HepG2 (cell line): ENCODE data around the gene DIABLO. TPM values are rescaled to one million over a fixed set of nuclear protein-coding genes. Genes with fewer than 3 reads are reported as not detected.

Experiments
- ATAC-seq: fragments of 200-7000 bp; cut with Tn5 transposase; 3 replicates; pipeline ENCODE4 v1.9.1; 2020; ENCODE audit warnings: mild to moderate bottlenecking, moderate library complexity
- BruUV-seq: library from RNA; stranded (reverse); fragments of 400-500 nt; replicated peaks from 2 replicates; lab custom pipeline; 2021; lab: Mats Ljungman, UMichigan
- CTCF ChIA-PET: fragments of 300-600 bp; formaldehyde crosslinking; extraction: SDS; loops from one replicate; lab custom pipeline; 2021; ENCODE audit warnings: low total read pairs, inconsistent platforms, low intra/inter-chr PET ratio; lab: Yijun Ruan, JAX
- POLR2A ChIA-PET: fragments of 350-600 bp; sonication (Branson Sonifier 250); formaldehyde crosslinking; loops from one replicate; lab custom pipeline; 2020; ENCODE audit warnings: antibody characterized with exemption, inconsistent platforms; lab: Yijun Ruan, JAX
- DNase-seq: peaks from one replicate; pipeline ENCODE4 v3.0.0-alpha.2; 2015; ENCODE audit warnings: low spot score
- FAIRE-seq: peaks from 3 replicates; lab custom pipeline; 2011; peaks lifted over from hg19 to GRCh38; lab: Jason Lieb, UNC
- H2AFZ ChIP-seq: one replicate; pipeline ENCODE4 v1.6.1; 2011; ENCODE audit warnings: low read length, inconsistent platforms
- H3K27ac ChIP-seq: fragments of 300-600 bp; 3 replicates; pipeline ENCODE4 v1.8.0; 2011; ENCODE audit warnings: mixed run types, mild to moderate bottlenecking, mixed read lengths, low read length, inconsistent platforms; ENCODE audit not compliant: insufficient read depth; ENCODE audit errors: extremely low read length
- H3K27me3 ChIP-seq, 2 experiments: fragments of 200-600 bp in 1 of 2; 2 replicates in 1 of 2; 3 replicates in 1 of 2; pipeline versions ENCODE4 v1.6.0 to v1.8.0; 2011; ENCODE audit warnings: low read length in 2 of 2, mild to moderate bottlenecking in 2 of 2, moderate library complexity in 2 of 2, inconsistent platforms in 1 of 2; ENCODE audit not compliant: insufficient read depth in 2 of 2, control insufficient read depth in 1 of 2
- H3K36me3 ChIP-seq, 2 experiments: fragments of 200-600 bp in 1 of 2; replicated peaks in 1 of 2; 2 replicates in 1 of 2; 3 replicates in 1 of 2; pipeline versions ENCODE4 v1.5.1 to v1.8.0; 2011; ENCODE audit warnings: low read length in 2 of 2, inconsistent platforms in 1 of 2; ENCODE audit not compliant: insufficient read depth in 2 of 2, control insufficient read depth in 1 of 2
- H3K4me1 ChIP-seq: 2 replicates; pipeline ENCODE4 v1.5.1; 2012; ENCODE audit warnings: low read length, inconsistent platforms; ENCODE audit not compliant: insufficient read depth
- H3K4me2 ChIP-seq: 2 replicates; pipeline ENCODE4 v1.6.0; 2011; ENCODE audit warnings: low read depth, low read length, inconsistent platforms
- H3K4me3 ChIP-seq, 3 experiments: fragments of 200-600 bp in 1 of 3; sonication (generic), shearing (Covaris generic) in 1 of 3; replicated peaks in 1 of 3; 2 replicates each; pipeline ENCODE4 v1.5.1; 2011 to 2016; ENCODE audit warnings: low read length in 3 of 3, inconsistent platforms in 2 of 3, low read depth in 2 of 3, mild to moderate bottlenecking in 2 of 3, control low read depth in 1 of 3, mixed read lengths in 1 of 3; ENCODE audit not compliant: insufficient read depth in 1 of 3
- H3K79me2 ChIP-seq: one replicate; pipeline ENCODE4 v1.6.1; 2011; ENCODE audit warnings: low read length, inconsistent platforms; ENCODE audit not compliant: insufficient read depth
- H3K9ac ChIP-seq: 2 replicates; pipeline ENCODE4 v1.6.0; 2011; ENCODE audit warnings: mild to moderate bottlenecking, low read depth, low read length, inconsistent platforms; ENCODE audit not compliant: insufficient read depth
- H3K9me3 ChIP-seq: 2 replicates; pipeline ENCODE4 v1.5.1; 2012; ENCODE audit warnings: mild to moderate bottlenecking, low read length
- H4K20me1 ChIP-seq: 2 replicates; pipeline ENCODE4 v1.6.0; 2011; ENCODE audit warnings: inconsistent platforms, mild to moderate bottlenecking, low read length, moderate library complexity; ENCODE audit not compliant: insufficient read depth
- KDM2A ChIP-seq: sonication (generic); formaldehyde crosslinking; IDR thresholded peaks from 2 replicates; pipeline ENCODE4 v1.4.0; 2020; ENCODE audit warnings: low read depth, missing genetic modification reagents, borderline replicate concordance
- KLF6 ChIP-seq: IDR thresholded peaks from 2 replicates; pipeline ENCODE4 v1.8.0; 2016; ENCODE audit warnings: missing biosample characterization, missing genetic modification reagents
- ZNF770 ChIP-seq: sonication (generic); formaldehyde crosslinking; IDR thresholded peaks from 2 replicates; pipeline ENCODE4 v1.5.0; 2020; ENCODE audit warnings: mild to moderate bottlenecking, missing genetic modification reagents
- ZNF800 ChIP-seq: sonication (generic); formaldehyde crosslinking; IDR thresholded peaks from 2 replicates; pipeline ENCODE4 v1.4.0; 2020; ENCODE audit warnings: missing genetic modification reagents
- WGBS: methylation state at CpG from one replicate; pipeline ENCODE4 v1.1.6; 2017; ENCODE audit warnings: low lambda C conversion rate; 5-methylcytosine and 5-hydroxymethylcytosine counted together
- in situ Hi-C: cut with HindIII; loops from 2 replicates; pipeline ENCODE4 v1.10.0; 2017; ENCODE audit warnings: low pct_unique_long_range_greater_than_20kb; ENCODE audit not compliant: extremely low pct_ligation_motif_present
- intact Hi-C: fragments of 100-400 bp; cut with micrococcal nuclease; formaldehyde crosslinking; loops from one replicate; pipeline ENCODE4 v1.10.0; 2022; ENCODE audit not compliant: unreplicated experiment
- polyA plus RNA-seq, 8 experiments: library from polyadenylated mRNA; depleted of rRNA in 3 of 8; stranded (reverse) in 7 of 8; unstranded in 1 of 8; fragments of >200 nt; fragmentation: Illumina TruSeq in 4 of 8; extraction: Trizol in 4 of 8; gene quantifications; 2 replicates each; pipeline versions ENCODE4 v1.2.1 to v1.2.3, GENCODE V29; 2011 to 2016; ENCODE audit warnings: low read depth in 4 of 8, missing spikeins in 1 of 8, mixed read lengths in 1 of 8; ENCODE audit not compliant: insufficient read depth in 1 of 8
- total RNA-seq, 5 experiments: library from RNA; depleted of rRNA; stranded (reverse); fragments of >200 nt; fragmentation: Illumina TruSeq; extraction: Trizol; gene quantifications; 2 replicates each; pipeline ENCODE4 v1.2.3, GENCODE V29; 2016; ENCODE audit warnings: low read depth in 1 of 5

The DIABLO gene
- total and polyA plus RNA-seq, 2 of the 13 experiments (the other 11 are each of a cell fraction or from before 2014, with no cell fraction given) = 20.7 to 70.9 TPM

DNA sequence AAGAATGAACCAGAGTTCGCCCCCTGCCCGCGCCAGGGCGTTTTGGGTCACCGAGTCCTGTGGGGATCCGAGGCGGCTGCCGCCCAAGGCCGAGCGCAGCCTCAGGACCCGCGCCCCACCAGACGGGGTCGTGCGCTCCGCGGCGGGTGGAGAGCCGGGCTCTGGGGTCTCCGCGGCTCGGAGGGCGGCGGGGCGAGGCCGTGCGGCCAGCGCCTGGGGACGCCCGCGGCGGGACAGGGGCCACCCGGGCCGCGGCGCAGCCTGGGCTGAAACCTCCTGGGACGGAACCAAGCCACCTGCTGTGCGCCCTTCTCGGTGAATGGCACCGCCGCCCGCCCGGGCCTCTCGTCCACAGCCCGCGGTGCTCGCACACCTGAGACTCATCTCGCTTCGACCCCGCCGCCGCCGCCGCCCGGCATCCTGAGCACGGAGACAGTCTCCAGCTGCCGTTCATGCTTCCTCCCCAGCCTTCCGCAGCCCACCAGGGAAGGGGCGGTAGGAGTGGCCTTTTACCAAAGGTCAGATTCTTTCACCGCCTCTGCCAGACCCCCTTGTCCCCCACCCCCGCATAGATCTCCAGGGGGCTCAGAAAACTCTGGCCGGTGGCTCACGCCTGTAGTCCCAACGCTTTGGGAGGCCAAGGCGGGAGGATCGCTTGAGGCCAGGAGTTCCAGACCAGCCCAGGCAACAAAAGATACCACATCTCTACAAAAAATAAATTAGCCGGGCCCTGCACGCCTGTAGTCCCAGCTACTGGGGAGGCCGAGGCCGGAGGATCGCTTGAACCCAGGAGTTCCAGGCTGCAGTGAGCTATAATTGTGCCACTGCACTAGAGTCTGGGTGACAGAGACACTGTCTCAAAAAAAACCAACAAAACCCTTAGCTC is 21.4 kb downstream of the DIABLO start:
- BruUV-seq = no TSS peak
- DNase-seq = no peak
- Histone ChIP-seq H3K9ac (no peak overlapping the region), H3K4me1 (peaks cover 29% of the 10 kb centered on the region), H3K36me3 (peaks cover 6 to 15% of the 10 kb centered on the region in 2 experiments), H3K9me3 (no peaks in the 10 kb centered on the region), H3K4me3 (peak overlapping the region; percentile 37 to 76 (median 40); a peak in 5 of 6 replicates), H3K27ac (no peak overlapping the region), H3K4me2 (peak overlapping the region; percentile 96), H3K79me2 (no peaks in the 10 kb centered on the region), H2AFZ (no peak overlapping the region), H3K27me3 (peaks cover 6 to 55% of the 10 kb centered on the region in 2 experiments), H4K20me1 (0 out of 2 replicates have a peak, but pooled peaks cover 2% of the 10 kb centered on the region)
- CTCF ChIA-PET = no interaction called here
- TF ChIP-seq ZNF800 (peak; percentile 39; the same call in 1 of the 2 replicates), KDM2A (CRISPR knock-in tag) (0 out of 2 replicates have a peak, but pooled peaks have one; percentile 10), ZNF770 (CRISPR knock-in tag) (peak; percentile 57), KLF6 (no peak)
- POLR2A ChIA-PET = interaction anchor here (1.3 kb wide), 1 partner anchor 21 kb away, joined by 6 read pairs; the partner anchor contains the start of gene DIABLO
- WGBS = 35% methylated on average over 14 of the region's 71 CpGs
- in situ Hi-C loops = no loop called here
- no peak for FAIRE-seq
- peak; percentile 1 for ATAC-seq
- intact Hi-C loops = no loop called here
